ENCODE results near the gene CCDC191.
A peak's percentile ranks its signal among the peaks of the same experiment; 100 is the strongest.

Gene CCDC191

DNA sequence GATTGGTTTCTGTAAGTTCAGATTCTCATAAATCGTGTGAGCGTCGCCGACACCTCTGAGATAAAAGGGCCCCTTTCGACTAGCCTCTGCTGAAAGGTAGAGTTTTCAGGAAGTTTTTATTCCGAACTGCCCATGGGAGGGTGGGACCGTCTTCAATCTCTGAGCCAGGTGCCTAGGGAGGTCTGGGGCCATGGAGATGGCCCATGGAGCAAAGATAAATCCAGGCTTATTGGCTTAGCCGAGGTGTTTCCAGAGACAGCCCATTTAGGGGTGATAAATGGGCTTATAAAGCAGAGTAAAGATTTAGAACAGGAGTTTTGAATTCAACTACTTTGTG, 653 bp upstream of the CCDC191 start:
- DNase-seq (ENCODE audit: low spot score), result no peak

DNA sequence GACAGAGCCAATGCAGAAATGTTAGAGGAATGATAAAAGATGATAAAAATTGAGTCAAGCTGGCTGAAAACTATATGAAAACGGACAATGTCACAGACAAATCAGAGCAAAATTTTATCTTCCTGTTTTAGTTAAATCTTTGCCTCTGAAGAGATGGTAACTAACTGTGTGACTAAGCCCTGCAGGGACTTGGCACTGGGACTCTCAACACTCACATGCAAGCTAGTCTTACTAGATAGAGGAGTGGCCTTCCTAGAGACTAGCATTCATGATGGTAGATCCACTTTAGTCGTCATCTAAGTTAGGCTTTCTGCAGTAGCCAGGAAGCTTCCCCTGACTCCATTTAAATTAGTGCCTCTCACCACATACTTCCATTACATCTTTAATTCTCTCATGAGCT, 4.1 kb downstream of the CCDC191 start:
- no peak for DNase-seq (ENCODE audit: low spot score)

DNA sequence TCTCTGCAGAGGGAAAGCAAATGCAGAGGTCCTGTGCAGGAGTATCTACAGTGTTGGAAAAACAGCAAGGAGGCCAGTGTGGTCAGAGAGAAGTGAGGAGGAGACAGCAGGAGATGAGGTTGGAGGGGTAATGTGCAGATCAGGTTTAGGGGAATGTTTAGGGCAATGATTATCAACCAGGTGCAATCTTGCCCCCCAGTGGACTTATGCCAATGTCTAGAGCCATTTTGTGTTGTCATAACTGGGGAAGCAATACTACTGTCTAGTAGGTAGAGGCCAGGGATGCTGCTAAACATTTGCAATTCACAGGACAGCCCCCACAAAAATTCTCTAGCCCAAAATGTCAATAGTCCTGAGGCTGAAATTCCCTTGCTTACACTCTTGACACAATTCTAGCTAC, 13.1 kb downstream of the CCDC191 start:
- peak; percentile 14 for DNase-seq (ENCODE audit: low spot score)

DNA sequence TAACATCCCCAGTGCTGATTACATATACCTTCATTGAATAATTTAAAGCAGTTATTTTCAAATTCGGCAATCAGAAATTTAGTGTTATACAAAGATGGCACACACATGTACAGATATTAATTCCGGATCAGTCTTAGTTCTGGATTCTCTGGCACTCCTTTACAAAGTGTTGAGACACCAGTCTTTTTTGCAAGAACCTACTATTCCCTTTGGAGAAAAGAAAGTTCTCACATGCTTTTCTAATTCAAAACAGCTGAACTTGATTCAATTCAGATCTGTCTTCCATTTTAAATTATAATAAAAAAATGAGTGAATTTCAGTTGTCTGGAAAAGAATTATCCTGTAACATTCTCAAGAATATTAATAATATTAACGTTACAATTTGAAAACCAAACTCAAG, 20.4 kb downstream of the CCDC191 start:
- no peak for DNase-seq (ENCODE audit: low spot score)

DNA sequence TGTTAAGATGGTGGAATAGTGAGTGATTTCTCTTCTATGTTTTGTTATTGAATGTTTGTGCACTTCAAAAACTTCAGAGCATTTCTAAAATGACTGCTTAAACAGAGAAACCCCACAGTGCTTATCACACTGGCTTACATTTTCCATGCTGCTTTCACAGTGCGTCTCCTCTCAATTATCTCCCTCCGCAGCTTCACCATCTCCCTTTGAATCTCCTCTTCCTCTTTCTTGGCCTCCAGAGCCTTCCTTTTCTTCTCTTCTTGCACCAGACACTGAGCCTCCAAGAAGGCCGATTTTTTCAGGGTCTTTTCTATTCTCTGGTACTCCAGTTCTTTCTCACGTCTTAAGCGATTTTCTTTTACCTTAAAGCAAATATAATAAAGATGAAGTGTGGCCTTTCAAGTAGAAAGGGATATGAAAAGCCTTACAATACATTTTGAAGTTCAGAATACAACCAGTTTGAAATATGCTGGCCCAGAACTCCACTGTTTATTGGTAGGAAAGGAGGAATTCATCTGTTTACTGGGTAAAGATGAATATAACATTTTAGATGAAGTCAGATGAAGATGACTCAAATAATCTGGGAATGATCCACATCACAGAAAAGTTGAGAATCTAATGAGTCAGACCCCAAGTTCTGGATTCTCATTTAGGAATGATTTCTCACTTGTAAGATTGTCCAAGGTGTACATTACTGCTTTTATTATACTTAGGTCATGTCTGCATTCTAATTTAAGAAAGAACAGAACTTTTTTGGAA, 21.4 kb downstream of the CCDC191 start:
- no peak for DNase-seq (ENCODE audit: low spot score)

DNA sequence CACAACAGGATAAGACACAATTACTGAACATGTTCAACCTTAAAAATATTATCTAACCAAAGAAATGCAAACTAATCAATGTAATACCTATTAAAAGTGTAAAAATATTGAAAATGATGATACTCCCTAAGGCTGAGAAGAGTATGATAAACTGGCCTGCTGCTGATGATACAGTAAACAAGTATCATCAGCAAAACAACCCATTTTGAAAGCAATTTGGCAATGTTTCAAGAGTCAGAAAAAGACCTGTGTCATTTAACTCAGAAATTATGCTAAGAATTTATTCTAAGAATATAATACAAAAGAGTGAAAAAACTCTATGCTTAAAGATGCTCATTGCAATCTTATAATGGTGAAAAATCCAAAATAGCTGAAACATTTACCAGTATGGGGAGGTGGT, 22.1 kb downstream of the CCDC191 start:
- DNase-seq (ENCODE audit: low spot score), result no peak

DNA sequence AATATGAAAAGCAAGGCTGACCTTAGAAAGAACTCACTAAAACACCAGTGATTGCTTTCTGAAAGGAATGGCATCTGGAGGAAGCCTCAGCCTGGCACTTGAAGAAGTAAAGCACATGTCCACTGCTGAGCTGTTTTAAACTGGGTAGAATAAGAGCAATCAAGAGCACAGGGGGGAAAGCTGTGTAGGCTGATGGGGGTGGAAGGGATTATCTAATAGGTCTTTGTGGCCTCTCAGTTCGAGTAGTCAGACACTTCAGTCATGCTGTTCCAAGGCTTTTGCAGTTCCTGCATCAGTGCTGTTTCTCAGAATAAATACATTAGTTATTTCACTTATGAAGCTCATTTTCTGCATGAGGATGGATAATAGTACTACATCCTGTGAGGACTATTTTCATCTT, 22.6 kb downstream of the CCDC191 start:
- no peak for DNase-seq (ENCODE audit: low spot score)

DNA sequence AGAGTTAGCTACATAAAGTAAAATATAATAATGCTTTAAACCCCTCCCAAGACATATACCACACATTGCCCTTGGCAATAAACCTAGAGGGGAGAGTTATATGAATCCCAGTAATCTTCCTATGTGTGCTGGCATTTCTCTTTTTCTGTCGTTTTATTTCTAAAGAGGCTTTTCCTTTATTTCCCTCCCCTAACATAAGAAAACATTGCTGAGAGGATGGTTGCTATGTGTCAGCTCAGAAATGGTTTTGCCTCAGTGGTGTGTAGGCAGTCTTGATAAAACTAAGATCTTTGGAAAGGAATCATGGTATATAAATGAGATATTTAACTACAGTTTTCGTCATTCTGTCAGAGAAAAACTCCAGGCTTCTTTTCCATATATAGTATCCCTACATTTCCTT, 30.0 kb downstream of the CCDC191 start:
- DNase-seq (ENCODE audit: low spot score), result no peak

DNA sequence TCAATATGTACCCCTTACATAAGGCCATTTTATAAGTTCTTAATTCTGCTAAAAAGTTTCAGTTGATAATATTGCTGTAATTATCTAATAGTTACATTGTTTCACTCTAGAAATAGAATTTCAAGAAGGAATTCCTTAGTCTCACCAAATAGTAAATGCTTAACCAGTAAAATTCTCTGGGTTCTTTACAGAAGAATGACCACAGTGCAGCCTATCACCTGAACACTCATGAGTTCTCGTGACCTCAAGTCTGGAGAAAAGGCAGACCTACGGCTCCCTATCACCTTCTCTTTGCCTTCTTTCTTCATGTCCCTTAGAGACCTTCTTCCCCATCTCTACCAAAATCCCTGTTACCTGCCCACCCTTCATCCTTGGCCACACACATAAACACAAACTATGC, 30.9 kb downstream of the CCDC191 start:
- no peak for DNase-seq (ENCODE audit: low spot score)

DNA sequence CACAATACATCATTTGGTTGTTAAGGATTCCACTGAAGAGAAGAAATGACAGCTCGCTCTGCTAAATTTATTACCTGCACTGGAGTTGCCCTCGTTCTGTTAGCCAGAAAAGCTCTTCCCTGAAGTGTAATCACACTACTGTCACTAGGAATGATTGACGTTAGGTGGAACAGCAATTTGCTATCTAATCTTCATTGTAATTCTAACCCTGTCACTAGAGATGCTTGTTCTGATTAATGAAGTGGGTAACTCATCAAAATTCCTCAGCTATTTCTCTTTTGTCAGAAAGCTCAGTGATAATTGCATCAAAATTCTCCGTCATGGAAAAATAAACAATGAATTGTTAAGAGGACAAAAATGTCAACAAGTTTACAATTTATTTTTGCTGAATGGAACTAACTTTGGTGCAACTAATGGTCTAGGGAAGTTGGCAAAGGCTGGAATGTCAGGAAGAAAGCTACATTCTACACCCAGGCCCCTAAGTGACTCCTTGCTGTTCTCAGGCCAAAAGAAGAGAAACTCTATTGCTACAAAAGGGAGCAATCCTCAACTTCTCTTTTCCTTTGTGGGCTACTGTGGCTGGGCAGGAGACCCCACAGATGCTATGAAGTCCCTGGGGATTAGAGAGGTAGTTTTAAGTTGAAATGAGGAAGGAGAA, 34.1 kb downstream of the CCDC191 start:
- no peak for DNase-seq (ENCODE audit: low spot score)

DNA sequence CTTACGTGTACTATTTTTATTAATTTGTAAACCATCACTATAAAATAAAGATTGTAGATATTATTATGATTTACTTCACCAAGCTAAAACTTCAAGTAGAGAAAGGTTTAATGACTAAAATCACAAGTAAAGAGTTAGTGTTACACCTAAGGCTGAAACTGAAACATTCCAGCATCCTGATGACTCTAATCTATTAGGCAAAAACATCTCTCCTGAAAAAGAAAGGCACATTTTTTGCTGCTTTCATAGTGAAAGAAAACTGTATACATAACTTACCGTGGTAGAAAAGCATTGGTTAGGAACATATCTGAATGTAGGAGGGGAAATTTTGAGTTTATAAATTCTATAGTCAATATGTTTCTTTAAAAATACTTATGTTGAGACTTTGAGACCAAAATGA, 35.4 kb downstream of the CCDC191 start:
- DNase-seq (ENCODE audit: low spot score), result no peak

DNA sequence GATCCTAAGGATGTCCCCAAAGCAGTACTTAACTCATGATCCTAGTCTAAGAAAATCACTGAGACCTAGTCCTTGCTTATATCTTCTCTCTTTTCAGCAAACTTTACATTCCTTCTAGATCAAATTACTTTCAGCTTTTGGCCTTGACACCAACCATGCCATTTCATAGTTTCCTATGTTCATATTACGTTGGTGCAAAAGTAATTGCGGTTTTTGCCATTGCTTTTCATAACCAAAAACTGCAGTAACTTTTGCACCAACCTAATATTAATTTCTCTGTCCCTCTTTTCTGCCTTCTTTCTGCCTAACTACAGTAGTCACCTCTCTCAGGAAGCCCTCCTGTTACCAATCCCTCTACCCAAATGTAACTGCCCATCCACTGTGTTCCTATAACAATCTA, 36.8 kb downstream of the CCDC191 start:
- DNase-seq (ENCODE audit: low spot score), result no peak

DNA sequence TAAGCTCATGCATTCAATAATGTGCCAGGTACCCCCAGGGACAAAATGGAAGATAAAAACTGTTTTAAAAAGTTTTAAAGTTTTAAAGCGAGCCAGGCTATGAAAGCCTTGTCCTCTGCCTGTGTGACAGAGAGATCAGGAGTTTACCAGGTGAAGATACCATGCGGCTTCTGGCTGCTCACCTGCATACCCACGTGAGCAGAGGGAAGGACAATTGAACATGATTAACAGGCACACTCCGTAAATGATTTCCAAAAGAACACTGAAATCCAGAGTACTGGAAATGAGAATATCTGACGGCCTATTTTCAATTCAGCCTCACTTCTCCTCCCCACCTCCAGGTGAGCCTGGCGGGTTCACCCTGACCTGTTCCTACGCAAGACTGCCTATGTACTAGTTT, 42.1 kb downstream of the CCDC191 start:
- DNase-seq (ENCODE audit: low spot score), result no peak

DNA sequence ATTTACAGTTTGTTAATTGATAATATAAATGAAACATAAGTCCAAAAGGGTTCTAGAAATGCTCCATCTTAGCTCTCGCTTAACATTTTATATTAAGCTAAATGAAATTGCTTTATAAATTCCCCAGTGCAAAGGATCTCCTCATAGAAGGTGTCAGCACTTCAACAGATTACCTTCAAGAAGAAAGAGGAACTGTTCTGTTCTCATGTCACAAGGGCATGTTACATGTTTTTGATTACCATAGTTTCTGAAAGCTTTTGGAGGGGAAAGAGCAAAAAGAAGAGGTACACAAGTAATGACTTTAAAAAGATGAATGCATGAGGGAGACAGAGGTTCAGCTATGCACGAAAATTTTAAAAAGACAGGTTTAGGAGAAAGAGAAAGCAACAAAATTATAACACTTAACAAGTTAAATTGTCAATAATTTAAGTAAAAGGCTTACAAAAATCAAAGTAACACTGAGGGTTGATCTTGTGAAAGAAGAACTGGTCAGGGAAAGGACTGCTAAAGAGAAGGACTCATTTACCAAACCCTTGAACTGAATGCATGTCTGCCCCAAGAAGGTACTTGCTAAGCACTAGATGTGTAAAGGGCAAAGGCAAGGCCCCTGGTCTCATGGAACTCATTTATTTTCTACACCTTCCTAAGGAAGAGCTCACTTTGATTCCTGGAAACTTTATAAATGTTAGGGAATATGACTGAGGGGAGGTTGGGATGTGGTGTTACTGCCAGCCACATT, 45.1 kb downstream of the CCDC191 start:
- peak; percentile 23 for DNase-seq (ENCODE audit: low spot score)

DNA sequence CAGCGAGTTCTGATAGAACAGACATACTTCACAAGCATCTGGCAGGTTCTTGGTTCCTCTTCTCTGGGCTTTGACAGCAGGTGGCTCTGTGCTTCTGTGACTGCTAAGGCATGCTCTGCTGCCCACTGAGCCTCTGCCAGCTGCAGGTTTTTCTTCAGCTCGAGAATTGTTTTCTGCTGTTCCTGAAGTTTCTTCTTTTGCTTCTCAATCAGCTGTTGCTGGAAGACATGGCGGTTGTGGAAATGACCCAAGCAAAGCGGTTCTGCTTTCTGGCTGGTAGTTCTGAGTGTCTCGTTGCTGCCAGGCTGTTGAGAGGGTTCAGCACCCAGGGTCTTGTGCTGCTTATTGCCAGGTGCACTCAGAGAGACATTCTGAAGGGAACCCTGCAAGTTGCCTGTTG, 50.8 kb downstream of the CCDC191 start:
- peak; percentile 94 for DNase-seq (ENCODE audit: low spot score)

DNA sequence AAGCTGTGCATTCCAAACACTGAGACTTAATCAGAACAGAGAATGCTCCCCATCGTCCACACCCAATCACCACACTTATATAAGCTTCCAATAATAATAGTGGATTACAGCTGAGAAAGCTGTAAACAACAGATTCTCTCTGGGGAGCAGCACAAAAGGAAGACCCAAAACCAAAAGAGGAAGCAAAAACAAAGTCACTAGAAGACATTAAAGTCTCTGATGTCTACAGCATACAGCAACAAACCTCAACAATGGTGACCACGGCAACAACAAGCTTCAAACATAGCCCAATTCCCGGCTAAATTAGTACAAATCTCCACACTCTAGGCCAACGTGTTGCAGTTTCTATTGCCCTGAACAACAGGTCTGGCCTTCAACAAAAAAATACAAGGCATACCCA, 70.8 kb downstream of the CCDC191 start:
- peak; percentile 71 for DNase-seq (ENCODE audit: low spot score)

DNA sequence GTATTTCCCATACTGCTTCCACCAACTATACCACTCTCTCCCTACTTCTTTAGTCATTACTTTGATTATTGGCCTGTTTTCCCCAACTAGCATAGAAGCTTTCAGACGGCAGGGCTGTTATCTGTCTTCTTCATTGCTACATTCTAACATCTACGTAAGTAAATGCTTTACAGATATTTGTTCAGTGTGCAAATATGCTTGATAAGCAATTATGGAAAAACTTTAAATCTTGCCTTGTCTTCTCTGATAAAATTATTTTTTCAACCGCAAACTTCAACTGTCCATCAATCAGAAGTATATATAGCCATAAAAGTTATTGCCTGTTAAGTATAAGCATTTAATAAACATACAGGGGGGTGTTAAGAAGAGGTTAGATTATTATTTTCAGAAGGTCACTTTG, 72.8 kb downstream of the CCDC191 start:
- no peak for DNase-seq (ENCODE audit: low spot score)

DNA sequence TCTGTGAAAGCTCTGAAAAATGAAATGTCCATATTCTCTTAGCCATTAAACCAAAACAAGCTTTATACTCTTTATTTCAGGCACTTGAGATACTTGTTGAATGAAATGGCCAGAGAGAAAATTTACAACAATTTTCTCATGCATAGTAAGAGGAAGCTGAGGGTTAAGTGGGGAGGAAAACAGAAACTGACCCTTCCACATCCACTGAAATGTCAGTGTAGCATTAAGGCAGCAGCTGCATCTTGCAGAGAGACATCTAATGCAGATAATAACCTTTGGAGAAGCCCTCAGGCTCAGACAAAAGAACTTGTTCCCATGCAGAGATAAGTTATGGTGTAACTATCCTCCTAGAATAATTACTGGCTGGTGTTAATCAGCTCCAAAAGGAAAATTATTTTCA, 74.5 kb downstream of the CCDC191 start:
- peak; percentile 24 for DNase-seq (ENCODE audit: low spot score)

DNA sequence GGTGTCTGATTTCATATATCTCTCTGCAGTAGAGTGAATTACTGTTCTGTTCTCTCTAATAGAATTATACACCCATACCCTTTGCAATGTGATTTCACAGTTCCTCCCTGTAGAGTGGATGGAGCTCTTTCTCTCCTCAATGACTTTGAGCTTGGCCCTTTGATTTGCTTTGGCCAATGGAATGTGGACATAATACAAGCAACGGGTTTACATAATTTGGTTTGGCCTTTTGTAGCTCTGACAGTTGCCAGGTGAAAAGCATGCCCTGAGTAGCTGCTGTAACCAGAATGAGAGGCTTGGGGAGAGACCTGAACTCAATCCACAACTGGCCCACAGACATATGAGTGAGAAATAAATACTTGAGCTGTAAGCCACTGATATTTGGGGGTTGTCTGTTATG, 76.4 kb downstream of the CCDC191 start:
- no peak for DNase-seq (ENCODE audit: low spot score)

DNA sequence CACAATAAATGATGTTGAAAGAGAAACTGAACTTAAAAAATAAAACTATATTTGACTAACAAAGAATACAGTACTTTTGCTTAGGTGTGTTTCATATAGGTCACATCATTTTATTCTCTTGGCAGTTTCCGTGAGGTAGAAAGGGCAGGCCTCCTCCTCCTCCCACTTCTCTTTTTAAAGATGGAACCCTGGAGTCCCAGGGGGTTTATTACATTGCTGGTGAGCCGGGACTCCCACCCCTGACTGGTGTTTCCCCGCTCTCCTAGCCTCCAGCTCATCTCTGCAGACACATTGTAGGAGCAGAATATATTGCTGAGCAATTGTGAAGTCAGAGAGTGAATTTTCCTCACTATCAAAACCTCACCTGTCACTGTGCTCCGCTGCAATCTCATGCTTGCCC, 78.5 kb downstream of the CCDC191 start:
- no peak for DNase-seq (ENCODE audit: low spot score)

DNA sequence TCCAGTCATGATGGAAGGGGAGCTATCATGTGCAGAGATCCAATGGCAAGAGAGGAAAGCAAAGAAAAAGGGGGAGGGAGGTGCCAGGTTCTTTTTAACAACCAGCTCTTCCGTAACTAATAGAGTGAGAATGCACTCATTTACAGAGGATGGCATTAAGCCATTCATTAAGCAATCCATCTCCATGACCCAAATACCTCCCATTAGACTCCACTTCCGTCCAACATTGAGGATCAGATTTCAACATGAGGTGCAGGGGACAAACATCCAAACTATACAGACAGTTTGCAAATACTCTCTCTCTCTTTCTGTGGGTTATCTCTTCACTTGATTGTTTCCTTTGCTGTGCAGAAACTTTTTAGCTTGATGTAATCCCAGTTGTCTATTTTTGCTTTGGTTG, 87.3 kb downstream of the CCDC191 start:
- no peak for DNase-seq (ENCODE audit: low spot score)

DNA sequence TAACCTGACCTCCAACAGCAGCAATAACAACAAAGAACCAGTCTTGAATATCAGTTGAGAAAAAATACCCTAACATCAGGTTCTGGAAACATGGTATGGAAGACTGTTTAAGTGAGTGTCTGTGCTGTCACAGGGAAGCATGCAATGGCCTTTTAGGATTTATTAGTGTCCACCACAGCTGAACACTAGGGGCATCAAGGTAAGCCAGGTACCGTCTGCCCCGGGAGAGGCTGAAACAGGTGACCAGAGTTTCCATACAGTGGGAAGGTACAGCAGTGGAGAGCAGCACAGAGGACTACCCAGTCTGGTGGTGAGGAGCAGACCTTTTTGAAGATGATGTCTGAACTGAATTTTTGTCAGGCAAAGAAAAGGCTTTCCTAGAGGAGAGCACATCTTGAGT, 90.2 kb downstream of the CCDC191 start:
- DNase-seq (ENCODE audit: low spot score), result no peak

DNA sequence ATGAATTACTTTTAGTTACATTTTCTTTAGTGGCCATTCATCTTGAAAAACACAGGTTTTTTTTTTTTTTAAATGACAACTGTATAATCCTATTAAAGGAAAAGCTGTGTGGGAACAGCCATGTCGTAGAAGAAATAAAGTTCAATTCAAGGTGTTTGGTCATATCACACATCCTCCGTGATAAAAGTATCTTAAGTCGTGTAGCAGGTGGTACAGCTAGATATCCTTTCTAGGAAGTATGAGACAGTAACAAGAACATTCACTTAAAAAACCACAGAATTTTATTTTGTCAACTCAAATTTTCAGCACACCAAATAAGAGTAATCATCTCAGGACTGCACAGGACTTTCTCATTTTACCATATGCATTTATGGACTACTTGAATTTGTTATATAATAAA, 92.4 kb downstream of the CCDC191 start:
- DNase-seq (ENCODE audit: low spot score), result no peak

All from NAMALWA (cell line).